ENCODE data around the gene NET1.

Gene NET1

DNA sequence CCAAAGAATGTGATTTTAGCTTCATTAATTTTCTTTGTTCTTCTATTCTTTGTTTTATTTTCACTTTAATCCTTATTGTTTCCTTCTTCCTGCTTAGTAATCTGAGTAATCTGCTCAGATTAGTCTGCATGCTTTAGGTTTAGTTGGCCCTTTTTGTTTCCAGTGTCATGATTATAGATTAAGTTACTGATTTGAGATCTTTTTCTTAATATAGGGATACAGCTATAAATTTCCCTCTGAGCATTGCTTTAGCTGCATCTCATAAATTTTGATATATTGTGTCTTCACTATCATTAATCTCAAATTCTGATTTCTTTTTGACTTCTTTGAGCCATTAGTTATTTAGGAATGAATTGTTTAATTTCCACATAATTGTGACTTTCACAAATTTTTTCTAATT lies 6.2 kb downstream of the NET1 start:
- no peaks in the 10 kb centered on the region for H3K27me3 ChIP-seq
- DNase-seq: no peak

DNA sequence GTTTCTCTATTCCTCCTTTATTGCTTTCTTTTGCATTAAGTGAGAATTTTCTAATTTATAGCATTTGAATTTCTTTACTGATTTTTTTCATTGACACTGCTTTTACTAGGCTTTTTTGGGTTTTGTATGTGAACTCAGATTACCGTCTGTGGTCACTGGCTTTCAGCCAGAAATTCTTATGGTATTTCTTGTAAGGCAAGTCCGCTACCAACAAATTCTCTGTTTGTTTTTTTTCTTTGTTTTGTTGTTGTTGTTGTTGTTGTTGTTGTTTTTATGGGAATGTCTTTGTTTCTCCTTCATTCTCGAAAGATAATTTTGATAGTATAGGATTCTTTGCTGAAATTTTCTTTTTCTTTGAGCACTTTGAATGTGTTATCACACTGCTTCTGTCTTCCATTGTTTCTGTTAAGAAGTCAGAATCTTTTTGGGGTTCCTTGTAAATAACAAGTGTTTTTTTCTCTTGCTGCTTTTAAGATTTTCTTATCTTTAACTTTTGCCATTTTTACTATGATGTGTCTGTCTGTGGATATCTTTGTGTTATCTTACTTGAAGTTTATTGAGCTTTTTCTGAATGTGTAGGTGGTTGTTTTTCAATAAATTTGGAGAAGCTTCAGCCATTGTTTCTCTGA lies 7.2 kb downstream of the NET1 start:
- H3K9me3 ChIP-seq: no peaks in the 10 kb centered on the region
- H3K4me3 ChIP-seq (ENCODE audit: low read depth, low read length): no peak overlapping the region
- TF ChIP-seq, protein P1, sequence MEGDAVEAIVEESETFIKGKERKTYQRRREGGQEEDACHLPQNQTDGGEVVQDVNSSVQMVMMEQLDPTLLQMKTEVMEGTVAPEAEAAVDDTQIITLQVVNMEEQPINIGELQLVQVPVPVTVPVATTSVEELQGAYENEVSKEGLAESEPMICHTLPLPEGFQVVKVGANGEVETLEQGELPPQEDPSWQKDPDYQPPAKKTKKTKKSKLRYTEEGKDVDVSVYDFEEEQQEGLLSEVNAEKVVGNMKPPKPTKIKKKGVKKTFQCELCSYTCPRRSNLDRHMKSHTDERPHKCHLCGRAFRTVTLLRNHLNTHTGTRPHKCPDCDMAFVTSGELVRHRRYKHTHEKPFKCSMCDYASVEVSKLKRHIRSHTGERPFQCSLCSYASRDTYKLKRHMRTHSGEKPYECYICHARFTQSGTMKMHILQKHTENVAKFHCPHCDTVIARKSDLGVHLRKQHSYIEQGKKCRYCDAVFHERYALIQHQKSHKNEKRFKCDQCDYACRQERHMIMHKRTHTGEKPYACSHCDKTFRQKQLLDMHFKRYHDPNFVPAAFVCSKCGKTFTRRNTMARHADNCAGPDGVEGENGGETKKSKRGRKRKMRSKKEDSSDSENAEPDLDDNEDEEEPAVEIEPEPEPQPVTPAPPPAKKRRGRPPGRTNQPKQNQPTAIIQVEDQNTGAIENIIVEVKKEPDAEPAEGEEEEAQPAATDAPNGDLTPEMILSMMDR (IDR thresholded peaks at IDR 0.05; ENCODE audit: low read depth, low read length): no peak
- no peaks in the 10 kb centered on the region for H3K4me1 ChIP-seq
- DNase-seq: no peak
- no peaks in the 10 kb centered on the region for H3K27me3 ChIP-seq
- H3K36me3 ChIP-seq: peaks cover 6% of the 10 kb centered on the region; the same call in 1 of the 2 replicates

More for the DNA sequence above, 6.2 kb downstream of the NET1 start:
- Histone ChIP-seq H3K36me3 (peaks cover 6% of the 10 kb centered on the region; the same call in 1 of the 2 replicates), H3K4me1 (no peaks in the 10 kb centered on the region), H3K4me3 (ENCODE audit: low read depth, low read length) (no peak overlapping the region), H3K9me3 (no peaks in the 10 kb centered on the region)
- TF ChIP-seq, protein P1 (IDR thresholded peaks at IDR 0.05; ENCODE audit: low read depth, low read length): no peak

DNA sequence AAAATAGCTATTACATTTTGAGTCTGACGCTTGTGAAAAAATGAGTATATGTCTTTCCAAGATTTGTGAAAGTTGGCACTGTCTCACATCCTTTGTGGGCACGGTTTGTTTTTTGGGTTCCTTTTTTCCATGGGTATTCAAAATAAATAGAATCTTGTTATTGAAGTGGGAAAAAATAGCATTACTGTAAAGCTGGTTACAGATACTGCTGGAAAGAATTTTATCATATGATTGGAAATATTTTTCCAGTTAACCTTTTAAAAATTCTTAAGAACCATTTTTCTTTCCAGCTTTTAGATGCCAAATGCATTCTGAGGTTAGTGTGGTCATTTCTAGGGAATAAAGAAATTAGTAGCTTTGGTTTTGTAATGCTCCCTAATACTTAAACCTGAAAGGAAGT lies 11.4 kb downstream of the NET1 start:
- H3K4me3 ChIP-seq (ENCODE audit: low read depth, low read length): no peak overlapping the region

GRCh38 chr10:5424751-5425150 lies 12.4 kb downstream of the NET1 start:
- no peaks in the 10 kb centered on the region for H3K4me1 ChIP-seq
- no peak for DNase-seq
- TF ChIP-seq, protein P1 (IDR thresholded peaks at IDR 0.05; ENCODE audit: low read depth, low read length): no peak
- peaks cover 4% of the 10 kb centered on the region; the same call in 1 of the 2 replicates for H3K36me3 ChIP-seq
- H3K4me3 ChIP-seq (ENCODE audit: low read depth, low read length): no peak overlapping the region
- no peaks in the 10 kb centered on the region for H3K9me3 ChIP-seq
- no peaks in the 10 kb centered on the region for H3K27me3 ChIP-seq

More for the DNA sequence above, 11.4 kb downstream of the NET1 start:
- no peaks in the 10 kb centered on the region for H3K27me3 ChIP-seq
- H3K9me3 ChIP-seq: no peaks in the 10 kb centered on the region
- TF ChIP-seq, protein P1 (IDR thresholded peaks at IDR 0.05; ENCODE audit: low read depth, low read length): no peak
- peaks cover 4% of the 10 kb centered on the region; the same call in 1 of the 2 replicates for H3K36me3 ChIP-seq
- no peaks in the 10 kb centered on the region for H3K4me1 ChIP-seq
- DNase-seq: no peak

DNA sequence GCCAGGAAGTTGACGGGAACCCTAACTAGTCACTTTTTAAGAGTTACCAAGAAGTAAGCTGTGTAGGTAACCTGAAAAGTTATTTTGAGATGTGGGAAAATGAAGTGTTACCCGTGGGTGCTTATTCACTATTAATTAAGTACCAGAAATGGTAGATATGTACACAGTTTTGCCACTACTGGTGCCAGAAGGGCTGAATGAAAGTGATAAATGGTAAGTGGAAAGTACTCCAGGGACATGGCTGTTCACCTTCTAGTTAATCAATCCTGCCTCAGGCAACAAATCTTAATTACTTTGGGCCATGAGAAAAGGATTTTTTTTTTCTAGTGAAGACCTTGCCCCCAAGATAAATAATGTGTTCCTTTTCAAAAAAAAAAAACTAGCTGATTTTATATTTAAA lies 15.8 kb downstream of the NET1 start:
- Histone ChIP-seq H3K4me3 (ENCODE audit: low read depth, low read length) (no peak overlapping the region), H3K4me1 (0 out of 2 replicates have a peak, but pooled peaks cover 2% of the 10 kb centered on the region), H3K27me3 (no peaks in the 10 kb centered on the region), H3K36me3 (peaks cover 17% of the 10 kb centered on the region), H3K9me3 (no peaks in the 10 kb centered on the region)
- DNase-seq: no peak
- TF ChIP-seq, protein P1 (IDR thresholded peaks at IDR 0.05; ENCODE audit: low read depth, low read length): no peak

GRCh38 chr10:5433182-5433581 lies 20.8 kb downstream of the NET1 start:
- Histone ChIP-seq H3K4me3 (ENCODE audit: low read depth, low read length) (no peak overlapping the region), H3K9me3 (no peaks in the 10 kb centered on the region), H3K27me3 (no peaks in the 10 kb centered on the region), H3K4me1 (0 out of 2 replicates have a peak, but pooled peaks cover 2% of the 10 kb centered on the region), H3K36me3 (peaks cover 13% of the 10 kb centered on the region)
- no peak for DNase-seq
- TF ChIP-seq, protein P1 (IDR thresholded peaks at IDR 0.05; ENCODE audit: low read depth, low read length): no peak

Data from BE2C (cell line).